Kidney epithelial cell (primary cell): Measurements from ENCODE around the gene KCNH3. TPM values are rescaled to one million over a fixed set of nuclear protein-coding genes. Genes with fewer than 3 reads are reported as not detected.
A peak's percentile ranks its signal among the peaks of the same experiment; 100 is the strongest.

Experiments used
- DNase-seq: peaks from one replicate; pipeline ENCODE4 v3.0.0-alpha.2; 2010; ENCODE audit warnings: low read depth
- H3K27me3 ChIP-seq: 2 replicates; pipeline ENCODE4 v1.6.0; 2011; ENCODE audit warnings: low read length; ENCODE audit not compliant: control insufficient read depth, insufficient read depth
- H3K36me3 ChIP-seq: 2 replicates; pipeline ENCODE4 v1.5.1; 2011; ENCODE audit warnings: low read length; ENCODE audit not compliant: control insufficient read depth, insufficient read depth
- H3K4me3 ChIP-seq: 2 replicates; pipeline ENCODE4 v1.5.1; 2011; ENCODE audit warnings: low read depth, mild to moderate bottlenecking, control low read depth, low read length
- total RNA-seq: library from RNA; depleted of rRNA; stranded (reverse); fragments of >200 nt; gene quantifications from 2 replicates; pipeline ENCODE4 v1.2.3, GENCODE V29; 2015
- TF ChIP-seq, protein P1 (sequence below): IDR thresholded peaks from 2 replicates; pipeline ENCODE4 v1.5.1; 2011; ENCODE audit warnings: mild to moderate bottlenecking, moderate library complexity, low read length, control low read depth, inconsistent platforms; ENCODE audit not compliant: insufficient read depth, poor library complexity, severe bottlenecking

Gene KCNH3
- total RNA-seq, 1 donor from 2014 or later = 0.21 TPM

DNA sequence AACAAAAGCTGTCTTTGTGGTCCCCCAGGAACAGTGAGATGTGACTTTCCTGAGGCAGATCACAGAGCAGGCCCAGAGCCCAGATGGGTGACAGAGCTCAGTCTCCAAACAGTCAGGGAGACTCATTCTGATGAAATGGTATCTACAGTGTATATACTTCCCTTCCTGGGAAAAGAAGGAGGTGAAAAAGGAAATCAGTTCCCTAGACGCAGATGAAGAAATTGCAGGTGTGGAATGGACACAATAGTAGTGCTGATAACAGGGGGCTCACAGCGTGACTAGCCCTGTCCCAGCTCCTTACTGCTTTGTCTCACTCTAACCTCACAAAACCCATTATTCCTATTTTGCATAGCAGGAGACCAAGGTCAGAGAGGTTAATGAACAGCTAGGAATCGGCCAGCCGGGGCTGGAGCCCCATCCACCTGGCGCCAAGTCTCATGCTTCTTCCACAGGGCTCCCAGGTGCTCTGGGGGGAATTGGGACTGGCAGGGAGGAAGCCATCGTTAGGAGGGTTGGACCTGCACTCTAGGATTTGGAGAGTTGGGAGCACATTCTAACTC is 11.9 kb downstream of the KCNH3 start:
- H3K27me3 ChIP-seq = peaks cover 50% of the 10 kb centered on the region

DNA sequence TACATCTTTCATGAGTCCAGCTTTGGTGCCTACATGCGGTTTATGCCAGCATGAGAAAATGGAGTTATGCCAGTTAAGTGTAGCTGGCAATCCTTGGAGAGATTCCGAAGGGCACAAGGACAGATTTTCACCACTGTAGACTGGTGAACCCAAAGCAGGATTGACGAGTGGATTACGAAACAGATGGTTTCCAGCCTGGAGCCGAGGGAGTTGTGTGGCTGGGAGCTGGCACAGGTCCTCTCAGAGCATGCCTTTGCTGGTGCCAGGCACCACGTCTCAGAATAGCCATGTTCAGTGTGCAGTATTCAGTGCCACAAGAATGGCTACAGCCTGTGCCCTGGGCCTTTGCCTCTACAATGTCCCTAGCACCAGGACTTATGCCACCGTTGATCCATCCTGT is 13.2 kb downstream of the KCNH3 start:
- DNase-seq = no peak
- Histone ChIP-seq H3K4me3 (no peak overlapping the region), H3K27me3 (peaks cover 42% of the 10 kb centered on the region), H3K36me3 (peaks cover 1% of the 10 kb centered on the region)
- TF ChIP-seq, protein P1, sequence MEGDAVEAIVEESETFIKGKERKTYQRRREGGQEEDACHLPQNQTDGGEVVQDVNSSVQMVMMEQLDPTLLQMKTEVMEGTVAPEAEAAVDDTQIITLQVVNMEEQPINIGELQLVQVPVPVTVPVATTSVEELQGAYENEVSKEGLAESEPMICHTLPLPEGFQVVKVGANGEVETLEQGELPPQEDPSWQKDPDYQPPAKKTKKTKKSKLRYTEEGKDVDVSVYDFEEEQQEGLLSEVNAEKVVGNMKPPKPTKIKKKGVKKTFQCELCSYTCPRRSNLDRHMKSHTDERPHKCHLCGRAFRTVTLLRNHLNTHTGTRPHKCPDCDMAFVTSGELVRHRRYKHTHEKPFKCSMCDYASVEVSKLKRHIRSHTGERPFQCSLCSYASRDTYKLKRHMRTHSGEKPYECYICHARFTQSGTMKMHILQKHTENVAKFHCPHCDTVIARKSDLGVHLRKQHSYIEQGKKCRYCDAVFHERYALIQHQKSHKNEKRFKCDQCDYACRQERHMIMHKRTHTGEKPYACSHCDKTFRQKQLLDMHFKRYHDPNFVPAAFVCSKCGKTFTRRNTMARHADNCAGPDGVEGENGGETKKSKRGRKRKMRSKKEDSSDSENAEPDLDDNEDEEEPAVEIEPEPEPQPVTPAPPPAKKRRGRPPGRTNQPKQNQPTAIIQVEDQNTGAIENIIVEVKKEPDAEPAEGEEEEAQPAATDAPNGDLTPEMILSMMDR = no peak

More for the DNA sequence above, 11.9 kb downstream of the KCNH3 start:
- Histone ChIP-seq H3K36me3 (no peaks in the 10 kb centered on the region), H3K4me3 (no peak overlapping the region)
- DNase-seq = no peak
- TF ChIP-seq, protein P1 = no peak

DNA sequence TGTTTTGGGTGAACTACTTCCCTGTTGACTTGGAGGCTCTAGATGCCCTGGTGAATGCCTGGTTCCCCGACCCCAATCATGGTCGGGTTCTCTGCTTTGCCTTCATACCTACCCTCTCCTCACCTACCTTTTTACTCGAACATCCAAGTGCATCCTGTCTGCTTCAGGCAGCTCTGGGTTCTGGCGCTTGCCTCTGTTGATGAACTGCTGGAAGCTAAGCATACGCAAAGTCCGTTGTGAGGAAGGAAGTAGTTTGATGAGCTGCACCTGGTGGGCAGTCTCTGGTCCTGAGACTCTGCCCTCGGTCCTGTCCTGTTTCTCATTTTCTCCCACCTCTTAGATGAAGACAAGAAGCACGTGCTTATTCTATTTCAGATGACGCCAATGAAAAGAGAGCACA is 13.6 kb downstream of the KCNH3 start:
- TF ChIP-seq, protein P1 = no peak
- H3K4me3 ChIP-seq = no peak overlapping the region
- peaks cover 1% of the 10 kb centered on the region for H3K36me3 ChIP-seq
- peaks cover 38% of the 10 kb centered on the region for H3K27me3 ChIP-seq
- no peak for DNase-seq

DNA sequence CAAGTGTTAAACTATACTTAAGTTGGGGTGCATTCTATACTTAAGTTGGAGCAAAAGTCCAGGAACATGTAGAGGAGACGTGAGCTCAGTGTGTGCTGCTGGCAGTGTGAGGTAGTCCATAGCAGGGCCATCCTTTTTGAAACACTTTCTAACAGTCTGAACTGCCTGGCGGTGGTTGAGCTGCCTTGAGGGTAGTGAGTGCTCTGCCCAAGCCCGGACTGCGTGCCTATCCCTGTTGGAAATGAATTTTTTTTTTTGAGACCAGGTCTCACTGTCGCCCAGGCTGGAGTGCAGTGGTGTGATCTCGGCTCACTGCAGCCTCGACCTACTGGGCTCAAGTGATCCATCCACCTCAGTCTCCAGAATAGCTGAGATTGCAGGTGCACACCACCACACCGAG is 14.1 kb downstream of the KCNH3 start:
- TF ChIP-seq, protein P1 = no peak
- Histone ChIP-seq H3K36me3 (peaks cover 1% of the 10 kb centered on the region), H3K27me3 (peaks cover 33% of the 10 kb centered on the region), H3K4me3 (no peak overlapping the region)
- no peak for DNase-seq

DNA sequence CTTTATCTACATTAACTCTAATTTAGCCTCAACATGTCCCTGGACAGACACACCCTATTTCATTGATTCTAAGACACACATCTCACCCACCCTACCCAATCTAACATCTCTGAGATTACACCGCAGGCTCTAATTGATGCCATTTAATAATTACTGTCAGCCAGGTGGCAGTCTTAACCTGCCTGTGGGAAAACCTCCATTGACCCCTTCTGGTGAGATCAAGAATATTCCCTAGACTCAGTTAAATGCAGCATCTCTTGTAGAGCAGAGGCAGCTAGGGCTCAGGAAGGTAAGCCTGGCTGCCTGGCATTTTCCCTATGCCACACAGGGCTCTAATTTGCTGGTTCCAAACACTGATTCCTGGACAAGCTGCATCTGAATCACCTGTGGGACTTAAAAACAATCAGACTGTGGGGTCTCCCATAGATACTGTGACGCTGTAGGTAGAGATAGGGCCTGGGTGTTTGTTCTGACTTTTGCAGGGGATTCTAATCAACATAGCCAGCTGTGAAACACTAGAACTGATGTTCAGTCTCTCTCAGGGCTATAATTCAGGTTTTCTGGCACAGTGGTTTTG is 14.8 kb downstream of the KCNH3 start:
- H3K27me3 ChIP-seq = peaks cover 26% of the 10 kb centered on the region
- H3K4me3 ChIP-seq = no peak overlapping the region
- DNase-seq = no peak
- TF ChIP-seq, protein P1 = peak; percentile 78
- peaks cover 1% of the 10 kb centered on the region for H3K36me3 ChIP-seq

DNA sequence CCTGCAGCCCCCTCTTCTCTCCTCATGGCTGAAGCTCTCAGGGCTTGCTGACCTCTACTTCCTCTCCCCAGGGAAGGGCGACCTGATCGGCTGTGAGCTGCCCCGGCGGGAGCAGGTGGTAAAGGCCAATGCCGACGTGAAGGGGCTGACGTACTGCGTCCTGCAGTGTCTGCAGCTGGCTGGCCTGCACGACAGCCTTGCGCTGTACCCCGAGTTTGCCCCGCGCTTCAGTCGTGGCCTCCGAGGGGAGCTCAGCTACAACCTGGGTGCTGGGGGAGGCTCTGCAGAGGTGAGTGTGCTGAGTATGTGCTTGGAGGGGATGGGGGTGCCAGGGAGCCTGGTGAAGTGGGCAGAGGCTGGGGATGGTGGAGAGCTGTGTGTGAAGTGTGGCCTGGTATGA is 15.4 kb downstream of the KCNH3 start:
- Histone ChIP-seq H3K36me3 (peaks cover 1% of the 10 kb centered on the region), H3K27me3 (peaks cover 19% of the 10 kb centered on the region), H3K4me3 (no peak overlapping the region)
- no peak for DNase-seq
- TF ChIP-seq, protein P1 = no peak
